ENCODE measurements around the gene WASL. TPM values are rescaled to one million over a fixed set of nuclear protein-coding genes. Genes with fewer than 3 reads are reported as not detected.

The WASL gene
- total RNA-seq, 1 experiment from 2014 or later, result 39.3 TPM

GRCh38 chr7:123714296-123715080 lies 34.3 kb downstream of the WASL start:
- H3K4me1 Mint-ChIP-seq, result peaks cover 20 to 25% of the 10 kb centered on the region in 2 experiments
- H3K27ac Mint-ChIP-seq, result peak overlapping the region in 2 of 3 experiments; percentile 3 to 74; a peak in 4 of 7 replicates
- H3K9me3 Mint-ChIP-seq, result peaks cover 0 to 1% of the 10 kb centered on the region in 2 experiments; a peak in 1 of 5 replicates

More at GRCh38 chr7:123714296-123715080, 34.3 kb downstream of the WASL start:
- H2BK120ac ChIP-seq (ENCODE audit: low read depth, low read length, poor library complexity, severe bottlenecking), result no peak overlapping the region
- H3K23me2 ChIP-seq (ENCODE audit: insufficient read length, low read depth, low read length, poor library complexity, severe bottlenecking), result no peaks in the 10 kb centered on the region
- no peak overlapping the region for H2AFZ ChIP-seq (ENCODE audit: low read length)
- WGBS (ENCODE audit: extremely low coverage, insufficient read length, low lambda C conversion rate), result no CpG with 5 or more reads among the region's 3 CpGs
- no peak overlapping the region for H4K8ac ChIP-seq (replicated peaks; ENCODE audit: insufficient read length, low read depth, low read length)
- no peak overlapping the region for H2BK15ac ChIP-seq (ENCODE audit: low read depth, low read length)
- no peak overlapping the region for H4K91ac ChIP-seq (ENCODE audit: insufficient read length, low read depth, low read length)
- H3K4ac ChIP-seq (ENCODE audit: low read depth, low read length), result no peak overlapping the region
- no peak overlapping the region for H3K4me2 ChIP-seq (ENCODE audit: insufficient read depth, insufficient read length, low read length)
- no peak overlapping the region for H4K5ac ChIP-seq (ENCODE audit: insufficient read length, low read depth, low read length)
- no peaks in the 10 kb centered on the region for H3K9me3 ChIP-seq (ENCODE audit: control insufficient read depth, low read depth, low read length)
- Mint-ChIP-seq H3K36me3 (ENCODE audit: insufficient read depth in 1 of 3, low read depth in 3 of 3) (peaks cover 5 to 7% (median 5%) of the 10 kb centered on the region in 3 experiments; a peak in 4 of 7 replicates), H3K4me3 (no peak overlapping the region), H3K27me3 (ENCODE audit: low read depth) (no peaks in the 10 kb centered on the region)
- H3K56ac ChIP-seq (ENCODE audit: insufficient read length, low read depth, low read length), result no peak overlapping the region
- H3K79me1 ChIP-seq (ENCODE audit: insufficient read depth, low read depth, low read length, poor library complexity, severe bottlenecking), result no peaks in the 10 kb centered on the region
- no peaks in the 10 kb centered on the region for H3K27me3 ChIP-seq (ENCODE audit: insufficient read depth, low read length)
- no peaks in the 10 kb centered on the region for H4K20me1 ChIP-seq (ENCODE audit: control insufficient read depth, insufficient read depth, insufficient read length)
- no peak overlapping the region for H3K23ac ChIP-seq (ENCODE audit: insufficient read length, low read depth, low read length)
- H3K18ac ChIP-seq (ENCODE audit: insufficient read length, low read depth, low read length), result no peak overlapping the region
- H3K27ac ChIP-seq (ENCODE audit: insufficient read length, low read depth, low read length), result no peak overlapping the region
- no peak for TF ChIP-seq CTCF (conservative IDR thresholded peaks at IDR 0.05)
- H3T11ph ChIP-seq (ENCODE audit: low read length), result no peak overlapping the region
- H3K9ac ChIP-seq (ENCODE audit: extremely low read depth, insufficient read length, low read length), result no peak overlapping the region
- H2BK20ac ChIP-seq (ENCODE audit: low read depth, low read length, poor library complexity, severe bottlenecking), result no peak overlapping the region
- DNase-seq, result no peak
- H3K79me2 ChIP-seq (ENCODE audit: insufficient read depth, low read length), result peaks cover 9% of the 10 kb centered on the region
- H3K14ac ChIP-seq (ENCODE audit: insufficient read depth, low read length), result no peak overlapping the region
- H2BK12ac ChIP-seq (ENCODE audit: insufficient read length, low read depth, low read length), result no peak overlapping the region
- no peak overlapping the region for H2AK5ac ChIP-seq (ENCODE audit: insufficient read length, low read length)
- H3K4me1 ChIP-seq (ENCODE audit: insufficient read depth, low read length), result peaks cover 3% of the 10 kb centered on the region; the same call in 1 of the 2 replicates
- no peak overlapping the region for H2BK5ac ChIP-seq (ENCODE audit: insufficient read length, low read length)
